ENCODE measurements around the gene CNTNAP5. TPM values are rescaled to one million over a fixed set of nuclear protein-coding genes. Genes with fewer than 3 reads are reported as not detected.

Gene CNTNAP5
- total and polyA plus RNA-seq, 2 donors (not counting 3 experiments of a cell fraction or from before 2014, with no cell fraction given), result not detected

DNA sequence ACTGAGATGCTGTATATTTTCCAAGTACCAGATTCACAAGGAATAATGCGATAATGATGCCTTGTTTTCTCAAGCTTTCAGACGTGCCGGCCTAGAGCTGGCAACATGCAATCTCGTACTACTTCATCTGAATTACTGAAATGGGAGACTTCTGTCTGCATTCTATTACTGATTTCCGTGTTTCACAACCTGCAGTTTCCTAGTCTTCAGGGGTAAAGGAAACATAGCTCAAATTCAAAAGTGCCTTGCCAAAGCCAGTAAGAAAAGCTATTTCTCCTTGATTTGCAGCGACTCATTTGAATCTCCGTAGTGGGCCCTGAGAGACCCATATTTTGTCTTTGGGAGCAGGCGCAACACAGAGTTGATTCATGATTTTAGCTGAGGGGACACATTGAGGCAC is 289.0 kb downstream of the CNTNAP5 start:
- H3K4me3 ChIP-seq (replicated peaks in 1 of 3; ENCODE audit: insufficient read depth in 1 of 3, low read depth in 1 of 3, low read length in 3 of 3), result no peak overlapping the region
- no peaks in the 10 kb centered on the region for H3K9me3 ChIP-seq (replicated peaks; ENCODE audit: control insufficient read depth, insufficient read depth, low read length)
- H3K27me3 ChIP-seq (ENCODE audit: control insufficient read depth in 2 of 2, insufficient read depth in 2 of 2, low read length in 2 of 2), result no peaks in the 10 kb centered on the region
- H3K27ac ChIP-seq (ENCODE audit: insufficient read depth, low read depth, low read length), result no peak overlapping the region
- FAIRE-seq (no peak), DNase-seq (ENCODE audit: low read depth, low spot score) (no peak)
- no peak overlapping the region for H3K4me2 ChIP-seq (ENCODE audit: insufficient read depth, low read length)
- H3K79me2 ChIP-seq (ENCODE audit: control insufficient read depth, insufficient read depth, low read length), result no peaks in the 10 kb centered on the region
- no peaks in the 10 kb centered on the region for H3K36me3 ChIP-seq (ENCODE audit: control insufficient read depth in 2 of 2, extremely low read depth in 1 of 2, insufficient read depth in 2 of 2, low read length in 2 of 2)
- POLR2A ChIA-PET, result interaction anchor here (0.6 kb wide), 1 partner anchor 1425 kb away, joined by 3 read pairs; no protein-coding TSS in a partner anchor
- no peak overlapping the region for H2AFZ ChIP-seq (ENCODE audit: low read depth, low read length)
- H3K9ac ChIP-seq (replicated peaks; ENCODE audit: extremely low read depth, insufficient read depth, low read length), result no peak overlapping the region
- no peaks in the 10 kb centered on the region for H3K4me1 ChIP-seq (ENCODE audit: control insufficient read depth, extremely low read depth, insufficient read depth, low read length)
- dilution Hi-C loops (cut with MboI; ENCODE audit: extremely low pct_ligation_motif_present, low sequenced_read_pairs), result no loop called here
- BruUV-seq (replicated peaks), result no TSS peak
- intact Hi-C loops (cut with micrococcal nuclease), result no loop called here
- TF ChIP-seq FOS (IDR thresholded peaks at IDR 0.05; ENCODE audit: borderline replicate concordance, insufficient read depth, low read length) (no peak), JUN (IDR thresholded peaks at IDR 0.05; ENCODE audit: borderline replicate concordance, insufficient read depth, insufficient read length, low read depth) (no peak), GATA2 (IDR thresholded peaks at IDR 0.05; ENCODE audit: insufficient read depth, insufficient read length, low read depth, low read length) (no peak), POLR2A (IDR thresholded peaks at IDR 0.05; ENCODE audit: low read depth, low read length) (no peak), EZH2 (IDR thresholded peaks at IDR 0.05; ENCODE audit: borderline replicate concordance, low read depth, low read length, severe bottlenecking) (no peak), POLR2AphosphoS5 (IDR thresholded peaks at IDR 0.05; ENCODE audit: insufficient read depth, low read depth, low read length) (no peak), MYC (IDR thresholded peaks at IDR 0.05; ENCODE audit: low read depth, low read length) (no peak)
- TF ChIP-seq, protein P1, sequence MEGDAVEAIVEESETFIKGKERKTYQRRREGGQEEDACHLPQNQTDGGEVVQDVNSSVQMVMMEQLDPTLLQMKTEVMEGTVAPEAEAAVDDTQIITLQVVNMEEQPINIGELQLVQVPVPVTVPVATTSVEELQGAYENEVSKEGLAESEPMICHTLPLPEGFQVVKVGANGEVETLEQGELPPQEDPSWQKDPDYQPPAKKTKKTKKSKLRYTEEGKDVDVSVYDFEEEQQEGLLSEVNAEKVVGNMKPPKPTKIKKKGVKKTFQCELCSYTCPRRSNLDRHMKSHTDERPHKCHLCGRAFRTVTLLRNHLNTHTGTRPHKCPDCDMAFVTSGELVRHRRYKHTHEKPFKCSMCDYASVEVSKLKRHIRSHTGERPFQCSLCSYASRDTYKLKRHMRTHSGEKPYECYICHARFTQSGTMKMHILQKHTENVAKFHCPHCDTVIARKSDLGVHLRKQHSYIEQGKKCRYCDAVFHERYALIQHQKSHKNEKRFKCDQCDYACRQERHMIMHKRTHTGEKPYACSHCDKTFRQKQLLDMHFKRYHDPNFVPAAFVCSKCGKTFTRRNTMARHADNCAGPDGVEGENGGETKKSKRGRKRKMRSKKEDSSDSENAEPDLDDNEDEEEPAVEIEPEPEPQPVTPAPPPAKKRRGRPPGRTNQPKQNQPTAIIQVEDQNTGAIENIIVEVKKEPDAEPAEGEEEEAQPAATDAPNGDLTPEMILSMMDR (IDR thresholded peaks at IDR 0.05; ENCODE audit: extremely low read depth in 1 of 2, insufficient read depth in 1 of 2, low read depth in 1 of 2, low read length in 2 of 2), result no peak
- TF ChIP-seq, protein P2, sequence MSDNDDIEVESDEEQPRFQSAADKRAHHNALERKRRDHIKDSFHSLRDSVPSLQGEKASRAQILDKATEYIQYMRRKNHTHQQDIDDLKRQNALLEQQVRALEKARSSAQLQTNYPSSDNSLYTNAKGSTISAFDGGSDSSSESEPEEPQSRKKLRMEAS (IDR thresholded peaks at IDR 0.05; ENCODE audit: insufficient read depth, insufficient read length), result no peak
- no peaks in the 10 kb centered on the region for H3K9me1 ChIP-seq (replicated peaks; ENCODE audit: control insufficient read depth, extremely low read depth, insufficient read depth, low read length)
- CTCF ChIA-PET, result no interaction called here
- H4K20me1 ChIP-seq (replicated peaks; ENCODE audit: control insufficient read depth, extremely low read depth, insufficient read depth, low read length), result no peaks in the 10 kb centered on the region

Measured in endothelial cell of umbilical vein (primary cell).